GM21367 (cell line): ENCODE data around the gene GSTT2B.
"Not testable (repeated sequence)": the region's sequence is repeated elsewhere in the genome, so short reads cannot be mapped to it uniquely, and the experiment has no call there.

ENCODE experiments used
- ATAC-seq: cut with Tn5 transposase; IDR thresholded peaks from one replicate; pipeline ENCODE4 v1.9.1; 2021; ENCODE audit not compliant: unreplicated experiment

The GSTT2B gene

GRCh38 chr22:23949764-23950163, 11.2 kb downstream of the GSTT2B start:
- ATAC-seq: not testable (repeated sequence)

GRCh38 chr22:23947391-23947790, 13.6 kb downstream of the GSTT2B start:
- ATAC-seq: not testable (repeated sequence)

- ATAC-seq: not testable (repeated sequence)
These were observed 20.8 kb downstream of the GSTT2B start for GRCh38 chr22:23940166-23940565.

- no peak for ATAC-seq
These were observed 22.0 kb downstream of the GSTT2B start for GRCh38 chr22:23939017-23939357.

- no peak for ATAC-seq
These were observed 22.5 kb downstream of the GSTT2B start for GRCh38 chr22:23938328-23939016.

- no peak for ATAC-seq
These were observed 34.4 kb downstream of the GSTT2B start for GRCh38 chr22:23926561-23926960.

- no peak for ATAC-seq
These were observed 35.9 kb downstream of the GSTT2B start for GRCh38 chr22:23925020-23925606.

GRCh38 chr22:23922921-23923320, 38.1 kb downstream of the GSTT2B start:
- ATAC-seq: no peak

- ATAC-seq: not testable (repeated sequence)
These were observed 39.3 kb downstream of the GSTT2B start for GRCh38 chr22:23921586-23922201.

- ATAC-seq: not testable (repeated sequence)
These were observed 40.8 kb downstream of the GSTT2B start for GRCh38 chr22:23920267-23920611.

GRCh38 chr22:23915290-23915689, 45.7 kb downstream of the GSTT2B start:
- no peak for ATAC-seq

- peak; percentile 86 for ATAC-seq
These were observed 47.2 kb downstream of the GSTT2B start for GRCh38 chr22:23913661-23914353.

GRCh38 chr22:23913306-23913660, 47.7 kb downstream of the GSTT2B start:
- no peak for ATAC-seq

GRCh38 chr22:23912293-23912903, 48.6 kb downstream of the GSTT2B start:
- no peak for ATAC-seq

- no peak for ATAC-seq
These were observed 49.5 kb downstream of the GSTT2B start for GRCh38 chr22:23911318-23911980.

GRCh38 chr22:23910496-23911190, 50.4 kb downstream of the GSTT2B start:
- ATAC-seq: no peak

- no peak for ATAC-seq
These were observed 51.6 kb downstream of the GSTT2B start for GRCh38 chr22:23909296-23909898.

GRCh38 chr22:23908587-23909205, 52.3 kb downstream of the GSTT2B start:
- ATAC-seq: no peak

GRCh38 chr22:23907423-23907822, 53.6 kb downstream of the GSTT2B start:
- ATAC-seq: not testable (repeated sequence)
